GM13977 (cell line): ENCODE measurements around the gene LCORL.
"Not testable (repeated sequence)": the region's sequence is repeated elsewhere in the genome, so short reads cannot be mapped to it uniquely, and the experiment has no call there.

Source experiments
- DNase-seq: peaks from one replicate; pipeline ENCODE4 v3.0.0; 2012; ENCODE audit warnings: low spot score
- in situ Hi-C: fragments of 300-500 bp; cut with MboI; formaldehyde crosslinking; loops from one replicate; pipeline ENCODE4 v1.12.0; 2022; ENCODE audit warnings: low sequenced_read_pairs, low pct_unique_long_range_greater_than_20kb, mixed read lengths, inconsistent platforms; ENCODE audit not compliant: unreplicated experiment
- TF ChIP-seq, protein P1 (sequence below): IDR thresholded peaks from 2 replicates; pipeline ENCODE4 v1.5.1; 2012; ENCODE audit warnings: mild to moderate bottlenecking, control low read depth; ENCODE audit not compliant: insufficient read depth; ENCODE audit errors: extremely low read depth, missing control alignments

Gene LCORL

GRCh38 chr4:18039113-18039512 lies 17.6 kb upstream of the LCORL start:
- in situ Hi-C loops = loop anchor here (25.0 kb wide), 1 partner anchor 477 kb away; no protein-coding TSS in a partner anchor
- TF ChIP-seq, protein P1, sequence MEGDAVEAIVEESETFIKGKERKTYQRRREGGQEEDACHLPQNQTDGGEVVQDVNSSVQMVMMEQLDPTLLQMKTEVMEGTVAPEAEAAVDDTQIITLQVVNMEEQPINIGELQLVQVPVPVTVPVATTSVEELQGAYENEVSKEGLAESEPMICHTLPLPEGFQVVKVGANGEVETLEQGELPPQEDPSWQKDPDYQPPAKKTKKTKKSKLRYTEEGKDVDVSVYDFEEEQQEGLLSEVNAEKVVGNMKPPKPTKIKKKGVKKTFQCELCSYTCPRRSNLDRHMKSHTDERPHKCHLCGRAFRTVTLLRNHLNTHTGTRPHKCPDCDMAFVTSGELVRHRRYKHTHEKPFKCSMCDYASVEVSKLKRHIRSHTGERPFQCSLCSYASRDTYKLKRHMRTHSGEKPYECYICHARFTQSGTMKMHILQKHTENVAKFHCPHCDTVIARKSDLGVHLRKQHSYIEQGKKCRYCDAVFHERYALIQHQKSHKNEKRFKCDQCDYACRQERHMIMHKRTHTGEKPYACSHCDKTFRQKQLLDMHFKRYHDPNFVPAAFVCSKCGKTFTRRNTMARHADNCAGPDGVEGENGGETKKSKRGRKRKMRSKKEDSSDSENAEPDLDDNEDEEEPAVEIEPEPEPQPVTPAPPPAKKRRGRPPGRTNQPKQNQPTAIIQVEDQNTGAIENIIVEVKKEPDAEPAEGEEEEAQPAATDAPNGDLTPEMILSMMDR = no peak
- DNase-seq = no peak

DNA sequence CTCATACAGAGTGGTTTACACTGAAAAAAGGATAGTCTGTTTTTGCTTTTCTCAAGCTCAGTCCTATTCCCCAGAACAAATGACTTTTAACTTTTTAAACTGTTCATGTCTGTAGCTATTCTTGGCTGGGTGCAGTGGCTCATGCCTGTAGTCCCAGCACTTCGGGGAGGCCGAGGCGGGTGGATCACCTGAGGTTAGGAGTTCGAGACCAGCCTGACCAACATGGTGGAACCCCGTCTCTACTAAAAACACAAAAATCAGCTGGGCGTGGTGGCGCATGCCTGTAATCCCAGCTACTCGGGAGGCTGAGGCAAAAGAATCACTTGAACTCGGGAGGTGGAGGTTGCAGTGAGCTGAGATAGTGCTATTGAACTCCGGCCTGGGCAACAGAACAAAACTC lies 14.8 kb upstream of the LCORL start:
- in situ Hi-C loops = loop anchor here (25.0 kb wide), 1 partner anchor 474 kb away; no protein-coding TSS in a partner anchor
- not testable (repeated sequence) for DNase-seq

GRCh38 chr4:18034099-18034498 lies 12.5 kb upstream of the LCORL start:
- in situ Hi-C loops = loop anchor here (25.0 kb wide), 1 partner anchor 472 kb away; no protein-coding TSS in a partner anchor
- TF ChIP-seq, protein P1 = no peak
- no peak for DNase-seq

- TF ChIP-seq, protein P1 = no peak
- in situ Hi-C loops = loop anchor here (25.0 kb wide), 1 partner anchor 471 kb away; no protein-coding TSS in a partner anchor
Measured at GRCh38 chr4:18033111-18034085, 11.8 kb upstream of the LCORL start.

GRCh38 chr4:18025288-18025687 lies 3.7 kb upstream of the LCORL start:
- in situ Hi-C loops = loop anchor here (25.0 kb wide), 1 partner anchor 463 kb away; no protein-coding TSS in a partner anchor
- peak; percentile 19 for DNase-seq
- TF ChIP-seq, protein P1 = peak; percentile 13

More at GRCh38 chr4:18033111-18034085, 11.8 kb upstream of the LCORL start:
- DNase-seq = no peak

- in situ Hi-C loops = loop anchor here (25.0 kb wide), 1 partner anchor 185 kb away; no protein-coding TSS in a partner anchor
- no peak for DNase-seq
- TF ChIP-seq, protein P1 = no peak
Measured at GRCh38 chr4:18022572-18023050, 1.1 kb upstream of the LCORL start.

DNA sequence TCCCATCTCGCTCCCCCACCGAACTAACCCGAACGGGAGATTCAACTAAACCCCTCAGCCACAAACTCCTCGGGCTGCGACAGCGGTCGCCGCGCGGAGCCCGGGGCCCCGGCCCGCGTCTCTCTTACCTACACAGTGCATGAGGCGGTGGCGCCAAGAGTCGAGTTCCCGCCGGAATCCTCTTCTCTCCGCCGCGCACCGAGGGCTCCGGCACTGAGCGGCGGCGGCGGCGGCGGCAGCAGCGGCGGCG lies 160 bp downstream of the LCORL start:
- in situ Hi-C loops = loop anchor here (25.0 kb wide), 1 partner anchor 184 kb away; no protein-coding TSS in a partner anchor
- TF ChIP-seq, protein P1 = no peak
- DNase-seq = no peak
